Activated CD4-positive, alpha-beta T cell treated with anti-CD3 and anti-CD28 coated beads, Interleukin-2, amount 10 ng/mL, durations not matched to agents 7 days and 5 days (primary cell): Measurements from ENCODE around the gene STARD5. TPM values are rescaled to one million over a fixed set of nuclear protein-coding genes. Genes with fewer than 3 reads are reported as not detected.
A peak's percentile ranks its signal among the peaks of the same experiment; 100 is the strongest.

ENCODE experiments used
- CTCF ChIA-PET: fragments of 350-600 bp; sonication (Branson Sonifier 250); formaldehyde crosslinking; loops from one replicate; lab custom pipeline; 2021; ENCODE audit warnings: antibody characterized with exemption; lab: Charles Lee
- POLR2A ChIA-PET: fragments of 350-600 bp; sonication (Branson Sonifier 250); formaldehyde crosslinking; loops from one replicate; lab custom pipeline; 2021; ENCODE audit warnings: antibody characterized with exemption; lab: Charles Lee
- DNase-seq: peaks from one replicate; pipeline ENCODE4 v3.0.0-alpha.2; 2020
- H3K27ac Mint-ChIP-seq: one replicate; pipeline ENCODE4 v1.8.0; 2021; ENCODE audit warnings: mild to moderate bottlenecking, moderate library complexity, mixed read lengths
- H3K27me3 Mint-ChIP-seq: one replicate; pipeline ENCODE4 v1.8.0; 2021; ENCODE audit warnings: mixed read lengths
- H3K36me3 Mint-ChIP-seq: one replicate; pipeline ENCODE4 v1.8.0; 2021; ENCODE audit warnings: low read depth, mixed read lengths
- H3K4me1 Mint-ChIP-seq: one replicate; pipeline ENCODE4 v1.8.0; 2021; ENCODE audit warnings: mixed read lengths
- H3K4me3 Mint-ChIP-seq: one replicate; pipeline ENCODE4 v1.8.0; 2021; ENCODE audit warnings: mild to moderate bottlenecking, moderate library complexity, mixed read lengths
- H3K9me3 Mint-ChIP-seq: one replicate; pipeline ENCODE4 v1.8.0; 2021; ENCODE audit warnings: mixed read lengths
- total RNA-seq, 2 experiments: library from RNA; stranded (reverse); gene quantifications; one replicate each; pipeline ENCODE4 v1.2.3, GENCODE V29; 2021

The STARD5 gene, protein sequence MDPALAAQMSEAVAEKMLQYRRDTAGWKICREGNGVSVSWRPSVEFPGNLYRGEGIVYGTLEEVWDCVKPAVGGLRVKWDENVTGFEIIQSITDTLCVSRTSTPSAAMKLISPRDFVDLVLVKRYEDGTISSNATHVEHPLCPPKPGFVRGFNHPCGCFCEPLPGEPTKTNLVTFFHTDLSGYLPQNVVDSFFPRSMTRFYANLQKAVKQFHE
- total RNA-seq = 1 to 10 TPM; 5.4 to 5.7 TPM

DNA sequence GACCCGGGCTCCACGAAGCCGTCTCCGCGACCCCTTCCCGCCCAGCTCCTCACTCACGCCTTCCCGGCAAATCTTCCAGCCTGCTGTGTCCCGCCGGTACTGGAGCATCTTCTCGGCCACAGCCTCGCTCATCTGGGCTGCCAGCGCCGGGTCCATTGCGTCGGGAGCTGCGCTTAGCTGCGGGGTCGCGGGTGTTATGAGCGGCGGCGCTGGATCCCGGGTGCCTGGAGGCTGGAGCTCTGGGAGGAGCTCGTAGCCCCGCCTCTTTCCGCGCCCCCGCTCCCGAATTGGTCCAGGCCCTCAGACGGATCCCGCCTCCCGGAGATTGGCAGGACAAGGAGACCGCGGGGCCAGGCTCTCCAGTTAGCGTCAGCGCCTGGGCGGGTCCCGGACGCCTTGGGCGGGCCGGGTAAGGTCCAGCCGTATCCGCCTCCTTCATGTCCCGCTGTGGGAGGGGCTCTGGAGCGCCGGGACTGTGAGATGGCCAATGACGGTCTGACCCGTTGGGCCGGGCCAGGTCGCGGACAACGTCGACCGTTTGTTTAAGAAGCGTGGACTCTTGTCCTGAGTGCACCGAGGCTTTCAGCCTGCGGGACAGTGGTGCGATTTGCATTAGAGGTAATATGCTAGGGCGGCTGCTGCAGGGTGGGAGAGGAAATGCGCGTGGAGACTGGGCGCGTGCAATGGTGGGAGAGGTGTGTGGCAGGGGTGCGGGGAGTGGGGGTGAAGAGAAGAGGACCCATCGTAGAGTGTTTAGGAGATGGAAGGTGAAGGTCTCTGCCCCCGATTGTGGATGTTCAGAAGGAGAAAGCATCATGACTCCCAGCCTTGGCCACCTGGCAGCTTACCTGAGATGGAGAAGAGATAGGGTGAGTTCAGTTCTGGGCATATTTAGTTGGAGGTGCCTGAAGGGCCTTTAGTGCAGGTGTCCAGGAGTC, at the start of gene STARD5:
Gene STARD5, minus strand, starts transcription at position 198 of the 938 bp plus-strand sequence. Its CDS starts 42 bp downstream, at position 156.
- ChIA-PET CTCF (interaction anchor here (0.8 to 2.1 kb wide), 9 partner anchors 10 to 58 kb away, joined by 3 to 9 read pairs (median 4); no protein-coding TSS in a partner anchor), POLR2A (interaction anchor here (0.7 to 1.0 kb wide), 3 partner anchors 13 to 29 kb away, joined by 3 read pairs; no protein-coding TSS in a partner anchor)
- Mint-ChIP-seq H3K27me3 (no peaks in the 10 kb centered on the region), H3K27ac (peak within 1 kb of the TSS; percentile 87), H3K36me3 (peaks cover 4% of the 10 kb centered on the region), H3K4me1 (peaks cover 29% of the 10 kb centered on the region), H3K9me3 (no peaks in the 10 kb centered on the region), H3K4me3 (peak within 1 kb of the TSS; percentile 89)
- DNase-seq = peak; percentile 98

DNA sequence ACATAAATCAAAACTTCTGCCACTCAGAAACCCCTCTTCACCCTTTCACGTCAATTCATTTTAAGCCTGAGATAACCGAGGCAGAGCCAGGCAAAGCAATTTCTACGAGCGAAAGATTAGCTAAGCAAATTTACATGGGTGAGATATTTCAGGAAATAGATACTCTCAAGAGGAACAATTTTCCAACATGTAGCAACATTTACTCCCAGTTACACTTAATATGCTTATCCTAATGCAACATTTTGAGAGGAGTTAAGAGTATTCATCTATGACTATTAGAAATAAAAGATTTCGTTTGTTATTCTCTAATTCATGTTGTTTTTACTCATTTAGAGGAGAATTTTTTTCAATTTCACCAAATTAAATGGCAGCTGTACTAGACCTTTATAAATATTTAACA, 49.2 kb upstream of the STARD5 start:
- CTCF ChIA-PET = no interaction called here
- H3K4me1 Mint-ChIP-seq = no peaks in the 10 kb centered on the region

DNA sequence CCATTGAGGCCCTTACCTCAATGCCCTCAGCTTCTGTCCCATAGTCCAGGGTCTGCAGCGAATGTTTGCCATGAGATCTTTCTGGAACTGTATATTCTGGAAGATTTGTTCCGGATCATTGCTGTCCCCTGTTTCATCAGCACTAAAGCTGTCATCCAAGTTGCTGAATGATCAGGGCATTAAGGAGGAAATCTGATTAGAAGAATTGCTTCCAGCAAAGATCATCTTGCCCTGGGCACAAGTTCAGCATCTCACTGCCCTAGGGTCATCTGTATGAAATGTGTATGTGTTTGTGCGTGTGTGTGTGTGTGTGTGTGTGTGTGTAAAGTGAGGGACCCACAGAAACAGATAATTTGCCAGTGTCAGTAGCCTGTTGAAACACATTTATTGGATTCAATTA, 48.6 kb upstream of the STARD5 start:
- Mint-ChIP-seq H3K36me3 (no peaks in the 10 kb centered on the region), H3K27me3 (no peaks in the 10 kb centered on the region), H3K4me3 (no peak overlapping the region), H3K4me1 (no peaks in the 10 kb centered on the region), H3K9me3 (no peaks in the 10 kb centered on the region), H3K27ac (no peak overlapping the region)
- CTCF ChIA-PET = no interaction called here
- no peak for DNase-seq
- POLR2A ChIA-PET = no interaction called here

More for the DNA sequence above, 49.2 kb upstream of the STARD5 start:
- Mint-ChIP-seq H3K27ac (no peak overlapping the region), H3K4me3 (no peak overlapping the region), H3K36me3 (no peaks in the 10 kb centered on the region), H3K9me3 (no peaks in the 10 kb centered on the region), H3K27me3 (no peaks in the 10 kb centered on the region)
- POLR2A ChIA-PET = no interaction called here
- DNase-seq = no peak

DNA sequence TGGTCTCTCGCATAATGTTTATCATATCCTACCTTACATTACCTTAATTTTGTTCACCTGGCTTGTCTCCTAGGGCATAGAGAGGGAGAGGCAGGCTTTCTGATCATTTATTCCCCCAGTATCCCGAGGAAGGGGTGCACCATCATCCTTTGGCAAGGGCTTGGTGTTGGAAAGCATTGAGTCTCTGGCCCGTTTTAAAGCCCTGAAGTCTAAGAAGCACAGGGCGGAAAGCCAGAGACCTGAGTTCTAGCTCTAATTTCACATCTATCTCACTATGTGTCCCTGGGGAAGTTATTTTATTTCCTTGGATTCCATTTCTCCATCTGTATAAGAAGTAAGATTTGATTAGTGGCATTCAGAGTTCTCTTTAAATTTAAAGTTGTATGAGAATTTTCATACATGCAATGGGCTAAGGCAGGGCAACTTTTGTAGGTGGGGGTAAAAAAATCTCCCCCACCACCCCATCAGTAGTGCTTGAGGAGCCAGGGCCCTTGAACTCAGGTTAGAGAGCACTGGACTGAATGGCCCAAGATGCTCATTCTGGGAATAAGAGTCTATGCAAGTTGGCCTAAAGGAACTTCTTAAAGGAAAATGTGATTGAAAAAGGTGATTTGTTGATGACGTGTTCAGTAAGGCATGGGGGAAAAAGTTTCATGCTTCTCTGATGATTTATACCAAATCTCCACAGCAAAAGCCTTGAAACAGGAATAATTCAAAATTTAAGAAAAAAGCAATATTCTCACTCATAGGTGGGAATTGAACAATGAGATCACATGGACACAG, 40.0 kb upstream of the STARD5 start:
- CTCF ChIA-PET = no interaction called here
- H3K27me3 Mint-ChIP-seq = peaks cover 2% of the 10 kb centered on the region

DNA sequence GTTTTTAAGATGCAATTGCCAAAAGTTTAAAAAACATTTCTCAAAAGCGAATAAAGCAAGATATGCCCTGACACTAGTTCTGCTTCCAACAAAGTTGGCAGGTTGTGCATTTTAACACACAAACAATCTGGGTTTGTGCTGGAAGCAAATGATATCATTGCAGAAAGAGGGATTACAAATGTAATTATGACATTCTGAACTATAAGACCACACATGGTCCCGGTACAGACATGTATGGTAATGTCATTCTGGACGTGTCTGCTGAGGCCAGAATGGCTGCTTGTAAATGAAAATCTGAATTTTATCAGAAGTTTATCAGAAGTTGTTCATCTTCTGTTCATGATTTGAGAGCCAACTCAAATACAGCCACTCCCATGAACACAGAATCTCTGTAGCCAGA, 39.3 kb upstream of the STARD5 start:
- H3K4me3 Mint-ChIP-seq = no peak overlapping the region
- no peak overlapping the region for H3K27ac Mint-ChIP-seq
- DNase-seq = no peak
- H3K4me1 Mint-ChIP-seq = no peaks in the 10 kb centered on the region
- H3K9me3 Mint-ChIP-seq = no peaks in the 10 kb centered on the region
- POLR2A ChIA-PET = no interaction called here
- no peaks in the 10 kb centered on the region for H3K36me3 Mint-ChIP-seq
- CTCF ChIA-PET = no interaction called here
- peaks cover 2% of the 10 kb centered on the region for H3K27me3 Mint-ChIP-seq

More for the DNA sequence above, 40.0 kb upstream of the STARD5 start:
- no peak for DNase-seq
- Mint-ChIP-seq H3K4me3 (no peak overlapping the region), H3K9me3 (no peaks in the 10 kb centered on the region), H3K36me3 (no peaks in the 10 kb centered on the region), H3K27ac (no peak overlapping the region), H3K4me1 (no peaks in the 10 kb centered on the region)
- POLR2A ChIA-PET = no interaction called here

DNA sequence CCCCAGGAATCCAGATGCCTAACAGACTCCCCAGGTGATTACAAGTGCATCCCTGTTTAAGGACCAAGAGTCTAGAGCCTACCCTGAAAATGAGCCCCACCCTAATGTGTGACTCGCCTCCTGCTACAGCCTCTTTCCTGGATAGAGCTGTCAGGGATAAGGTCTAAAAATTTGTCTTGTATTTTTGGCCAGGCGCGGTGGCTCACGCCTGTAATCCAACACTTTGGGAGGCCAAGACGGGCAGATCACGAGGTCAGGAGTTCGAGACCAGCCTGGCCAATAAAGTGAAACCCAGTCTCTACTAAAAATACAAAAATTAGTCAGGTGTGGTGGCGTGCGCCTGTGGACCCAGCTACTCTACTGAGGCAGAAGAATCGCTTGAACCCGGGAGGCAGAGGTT, 38.8 kb upstream of the STARD5 start:
- Mint-ChIP-seq H3K36me3 (no peaks in the 10 kb centered on the region), H3K4me3 (no peak overlapping the region), H3K27me3 (peaks cover 2% of the 10 kb centered on the region), H3K4me1 (no peaks in the 10 kb centered on the region), H3K9me3 (no peaks in the 10 kb centered on the region), H3K27ac (no peak overlapping the region)
- ChIA-PET POLR2A (no interaction called here), CTCF (no interaction called here)
- no peak for DNase-seq

DNA sequence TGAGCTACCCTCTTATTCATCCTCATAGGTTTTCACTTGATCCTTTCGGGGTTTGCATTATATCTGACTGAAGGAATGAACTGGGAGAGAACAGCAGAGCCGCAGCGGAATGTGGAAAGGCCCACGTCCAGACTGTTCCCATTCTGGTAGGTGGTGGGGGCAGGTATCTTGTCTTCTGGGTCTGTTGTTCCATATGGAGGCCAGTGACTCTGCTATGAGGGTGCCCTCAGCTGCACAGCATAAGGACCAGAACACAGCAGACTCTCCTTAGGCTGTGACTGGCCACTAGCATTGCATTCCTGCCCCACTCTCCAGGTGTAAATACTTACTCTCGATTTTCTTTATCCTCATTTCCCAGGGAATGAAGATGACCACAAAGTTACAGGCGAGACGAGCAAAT, 38.0 kb upstream of the STARD5 start:
- Mint-ChIP-seq H3K9me3 (no peaks in the 10 kb centered on the region), H3K4me1 (no peaks in the 10 kb centered on the region), H3K27ac (no peak overlapping the region), H3K4me3 (no peak overlapping the region), H3K27me3 (peaks cover 2% of the 10 kb centered on the region), H3K36me3 (no peaks in the 10 kb centered on the region)
- ChIA-PET CTCF (no interaction called here), POLR2A (no interaction called here)
- no peak for DNase-seq

DNA sequence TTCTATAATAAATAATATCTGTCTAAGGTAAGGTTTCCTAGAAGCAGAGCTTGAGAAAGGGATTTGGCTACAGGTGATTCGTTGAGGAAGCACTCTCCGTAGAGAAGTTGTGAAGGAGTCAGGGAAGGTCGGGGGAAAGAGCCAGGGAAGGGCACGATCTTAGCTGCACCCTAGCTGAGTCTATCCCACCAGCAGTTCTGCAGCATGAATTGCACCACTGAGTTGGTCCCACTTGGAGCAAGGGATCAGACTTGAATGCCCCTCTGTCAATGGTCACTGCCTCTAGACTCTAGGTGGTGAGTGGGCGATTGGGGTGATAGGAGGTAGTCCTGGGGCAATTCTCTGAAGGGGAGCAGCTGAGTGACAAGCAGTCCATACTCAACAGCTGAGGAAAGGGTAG, 36.5 kb upstream of the STARD5 start:
- CTCF ChIA-PET = interaction anchor here (0.6 kb wide), 1 partner anchor 34 kb away, joined by 3 read pairs; no protein-coding TSS in a partner anchor
- Mint-ChIP-seq H3K27me3 (peaks cover 2% of the 10 kb centered on the region), H3K4me1 (no peaks in the 10 kb centered on the region), H3K27ac (no peak overlapping the region), H3K4me3 (no peak overlapping the region), H3K36me3 (no peaks in the 10 kb centered on the region), H3K9me3 (no peaks in the 10 kb centered on the region)
- POLR2A ChIA-PET = no interaction called here
- DNase-seq = no peak

DNA sequence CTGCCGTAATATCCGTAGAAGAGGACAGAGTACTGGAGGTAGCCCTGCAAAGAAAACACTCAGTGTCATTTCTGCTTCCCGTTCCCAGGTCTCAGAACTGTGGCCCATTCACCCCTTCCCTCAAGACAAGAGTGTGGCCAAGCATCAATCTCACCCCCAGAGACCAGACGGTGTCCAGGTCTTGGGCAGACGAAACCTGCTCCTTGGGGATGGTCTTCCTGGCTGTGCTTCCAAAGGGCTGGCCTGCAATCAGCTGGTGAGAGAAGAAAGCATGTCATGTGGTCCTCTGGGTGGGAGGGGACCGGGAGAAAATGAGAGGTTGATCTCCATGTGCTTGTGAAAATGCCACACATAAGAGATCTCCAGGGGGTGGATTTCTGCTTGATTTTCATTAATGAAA, 34.3 kb upstream of the STARD5 start:
- CTCF ChIA-PET = interaction anchor here (0.5 kb wide), 1 partner anchor 37 kb away, joined by 3 read pairs; no protein-coding TSS in a partner anchor
- H3K9me3 Mint-ChIP-seq = no peaks in the 10 kb centered on the region
- H3K27me3 Mint-ChIP-seq = peaks cover 2% of the 10 kb centered on the region
- POLR2A ChIA-PET = no interaction called here
- no peak overlapping the region for H3K4me3 Mint-ChIP-seq
- DNase-seq = no peak
- no peaks in the 10 kb centered on the region for H3K4me1 Mint-ChIP-seq
- no peaks in the 10 kb centered on the region for H3K36me3 Mint-ChIP-seq
- no peak overlapping the region for H3K27ac Mint-ChIP-seq

DNA sequence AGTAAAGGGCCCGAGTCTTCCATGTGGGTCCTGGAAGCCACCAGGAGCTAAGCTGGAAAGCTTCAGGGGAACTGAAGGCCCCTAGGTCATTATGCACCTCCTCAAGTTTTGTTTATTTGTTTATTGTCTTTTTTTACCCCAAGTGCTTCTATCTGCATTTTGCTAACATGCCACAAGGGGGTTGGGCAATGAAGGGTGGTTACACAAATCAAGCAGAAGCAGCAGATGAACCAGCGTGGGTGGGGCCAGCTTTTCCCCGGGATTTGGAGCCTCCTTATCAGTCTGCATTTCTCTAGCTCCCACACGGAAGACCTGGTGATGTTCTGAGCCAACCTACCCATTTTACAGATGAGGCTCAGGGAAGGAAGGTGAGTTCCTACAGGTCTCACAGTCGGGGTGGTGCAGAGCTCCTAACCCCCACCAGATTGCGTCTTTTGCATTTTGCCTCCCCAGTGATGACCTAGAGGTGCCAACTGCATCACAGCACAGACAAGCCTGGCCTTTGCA, 33.3 kb upstream of the STARD5 start:
- Mint-ChIP-seq H3K4me3 (no peak overlapping the region), H3K36me3 (no peaks in the 10 kb centered on the region), H3K27me3 (peaks cover 2% of the 10 kb centered on the region), H3K4me1 (no peaks in the 10 kb centered on the region), H3K27ac (no peak overlapping the region), H3K9me3 (no peaks in the 10 kb centered on the region)
- no peak for DNase-seq
- ChIA-PET POLR2A (no interaction called here), CTCF (interaction anchor here (1.0 kb wide), 1 partner anchor 83 kb away, joined by 3 read pairs; no protein-coding TSS in a partner anchor)

DNA sequence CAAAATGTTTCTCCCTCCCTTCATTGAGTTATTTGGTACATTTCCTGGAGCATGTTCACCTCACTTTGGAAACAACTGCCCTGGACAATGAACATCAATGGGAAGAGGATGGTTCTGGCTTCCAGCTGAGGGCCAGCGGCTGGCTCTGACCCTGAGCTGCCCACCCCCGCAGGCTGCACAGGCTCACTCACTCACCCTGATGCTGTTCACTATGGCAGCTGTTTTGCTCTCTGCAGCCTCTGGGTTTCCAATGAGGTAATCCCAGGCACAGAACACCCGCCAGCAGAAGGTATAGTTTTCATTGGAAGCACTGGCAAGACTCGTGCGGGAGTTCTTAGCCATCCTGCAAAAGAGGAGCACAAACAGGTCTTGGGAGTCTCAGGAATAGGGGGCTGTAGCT, 32.3 kb upstream of the STARD5 start:
- CTCF ChIA-PET = interaction anchor here (1.0 kb wide), 1 partner anchor 82 kb away, joined by 3 read pairs; no protein-coding TSS in a partner anchor
- no peak for DNase-seq
- Mint-ChIP-seq H3K4me1 (no peaks in the 10 kb centered on the region), H3K27me3 (peaks cover 2% of the 10 kb centered on the region), H3K4me3 (no peak overlapping the region), H3K9me3 (no peaks in the 10 kb centered on the region), H3K27ac (no peak overlapping the region), H3K36me3 (no peaks in the 10 kb centered on the region)
- POLR2A ChIA-PET = no interaction called here

DNA sequence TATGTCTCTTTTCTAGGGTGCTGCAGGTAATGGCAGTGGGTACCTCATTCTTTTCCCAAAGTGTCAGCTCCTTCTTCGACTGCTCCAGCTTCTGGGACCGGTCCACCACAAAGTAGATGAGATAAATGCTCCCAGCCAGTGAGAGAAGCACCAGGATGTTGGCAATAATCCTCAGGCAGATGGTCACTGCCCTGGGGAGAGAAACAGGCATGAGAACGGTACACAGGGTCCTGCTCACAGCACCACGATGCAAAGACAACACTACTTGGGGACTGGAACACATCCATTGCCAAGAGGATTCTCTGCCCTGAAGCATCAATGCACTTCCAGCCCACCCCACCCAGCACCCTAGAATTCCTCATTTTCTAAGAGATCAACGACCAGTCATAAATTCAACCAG, 27.7 kb upstream of the STARD5 start:
- ChIA-PET POLR2A (no interaction called here), CTCF (no interaction called here)
- Mint-ChIP-seq H3K27me3 (no peaks in the 10 kb centered on the region), H3K4me3 (no peak overlapping the region), H3K36me3 (no peaks in the 10 kb centered on the region), H3K4me1 (no peaks in the 10 kb centered on the region), H3K9me3 (no peaks in the 10 kb centered on the region), H3K27ac (no peak overlapping the region)
- no peak for DNase-seq
